WERI-Rb-1 (cell line): ENCODE results near the gene TEDC1.

ENCODE experiments used
- DNase-seq: peaks from one replicate; pipeline ENCODE4 v3.0.0-alpha.2; 2020
- H3K27ac ChIP-seq: fragments of 250-450 bp; sonication (Bioruptor Pico); 2 replicates; pipeline ENCODE4 v1.5.1; 2020; ENCODE audit warnings: mild to moderate bottlenecking, moderate library complexity
- H3K27me3 ChIP-seq: fragments of 250-450 bp; sonication (Bioruptor Pico); 2 replicates; pipeline ENCODE4 v1.5.1; 2021; ENCODE audit warnings: mild to moderate bottlenecking, low read depth, moderate library complexity; ENCODE audit not compliant: insufficient read depth, severe bottlenecking
- H3K36me3 ChIP-seq: fragments of 250-450 bp; sonication (Bioruptor Pico); 2 replicates; pipeline ENCODE4 v1.5.1; 2020; ENCODE audit warnings: mild to moderate bottlenecking, moderate library complexity
- H3K4me3 ChIP-seq: 2 replicates; pipeline ENCODE4 v1.5.1; 2011; ENCODE audit warnings: low read depth, mild to moderate bottlenecking, control low read depth, low read length
- H3K9me3 ChIP-seq: fragments of 250-450 bp; sonication (Bioruptor Pico); 2 replicates; pipeline ENCODE4 v1.5.1; 2021; ENCODE audit warnings: mild to moderate bottlenecking, moderate library complexity; ENCODE audit not compliant: severe bottlenecking
- CTCF ChIP-seq: IDR thresholded peaks from 2 replicates; pipeline ENCODE4 v1.5.1; 2011; ENCODE audit warnings: low read depth, mild to moderate bottlenecking, control low read depth, inconsistent platforms, low read length

The TEDC1 gene

DNA sequence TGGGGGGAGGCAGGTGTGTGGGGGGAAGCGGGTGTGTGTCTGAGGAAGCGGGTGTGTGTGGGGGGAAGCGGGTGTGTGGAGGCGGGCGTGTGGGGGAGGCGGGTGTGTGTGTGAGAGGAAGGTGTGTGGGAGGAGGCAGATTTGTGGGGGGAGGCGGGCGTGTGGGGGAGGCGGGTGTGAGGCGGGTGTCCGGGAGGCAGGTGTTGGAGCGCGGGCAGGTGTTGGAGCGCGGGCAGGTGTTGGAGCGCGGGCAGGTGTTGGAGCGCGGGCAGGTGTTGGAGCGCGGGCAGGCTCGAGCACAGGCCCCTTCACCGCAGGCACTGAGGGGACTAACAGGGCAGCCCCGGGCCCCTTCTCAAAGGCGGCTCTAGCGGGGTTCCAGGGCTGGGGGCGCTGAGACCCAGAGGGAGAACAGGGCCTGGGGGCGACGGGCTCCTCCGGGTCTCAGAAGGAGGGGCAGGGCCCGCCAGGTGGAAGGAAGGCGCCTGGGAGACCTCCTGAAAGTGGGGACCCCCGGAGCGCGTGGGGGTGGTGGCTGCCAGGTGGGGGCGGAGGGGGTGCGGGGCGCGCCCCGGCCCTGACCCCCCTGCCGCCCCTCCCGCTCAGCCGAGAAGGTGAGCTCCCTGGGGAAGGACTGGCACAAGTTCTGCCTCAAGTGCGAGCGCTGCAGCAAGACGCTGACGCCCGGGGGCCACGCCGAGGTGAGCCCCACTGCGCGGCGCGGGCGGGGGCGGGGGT, 13.2 kb upstream of the TEDC1 start:
- TF ChIP-seq CTCF, result no peak
- DNase-seq, result no peak
- Histone ChIP-seq H3K4me3 (no peak overlapping the region), H3K27ac (no peak overlapping the region), H3K9me3 (no peaks in the 10 kb centered on the region), H3K27me3 (no peaks in the 10 kb centered on the region), H3K36me3 (no peaks in the 10 kb centered on the region; the same call in 1 of the 2 replicates)

- no peak for TF ChIP-seq CTCF
- no peaks in the 10 kb centered on the region for H3K9me3 ChIP-seq
- no peaks in the 10 kb centered on the region for H3K27me3 ChIP-seq
- no peak overlapping the region for H3K4me3 ChIP-seq
- H3K36me3 ChIP-seq, result no peaks in the 10 kb centered on the region; the same call in 1 of the 2 replicates
- DNase-seq, result no peak
- H3K27ac ChIP-seq, result no peak overlapping the region
Observed at GRCh38 chr14:105478398-105479251, 12.4 kb upstream of the TEDC1 start.

DNA sequence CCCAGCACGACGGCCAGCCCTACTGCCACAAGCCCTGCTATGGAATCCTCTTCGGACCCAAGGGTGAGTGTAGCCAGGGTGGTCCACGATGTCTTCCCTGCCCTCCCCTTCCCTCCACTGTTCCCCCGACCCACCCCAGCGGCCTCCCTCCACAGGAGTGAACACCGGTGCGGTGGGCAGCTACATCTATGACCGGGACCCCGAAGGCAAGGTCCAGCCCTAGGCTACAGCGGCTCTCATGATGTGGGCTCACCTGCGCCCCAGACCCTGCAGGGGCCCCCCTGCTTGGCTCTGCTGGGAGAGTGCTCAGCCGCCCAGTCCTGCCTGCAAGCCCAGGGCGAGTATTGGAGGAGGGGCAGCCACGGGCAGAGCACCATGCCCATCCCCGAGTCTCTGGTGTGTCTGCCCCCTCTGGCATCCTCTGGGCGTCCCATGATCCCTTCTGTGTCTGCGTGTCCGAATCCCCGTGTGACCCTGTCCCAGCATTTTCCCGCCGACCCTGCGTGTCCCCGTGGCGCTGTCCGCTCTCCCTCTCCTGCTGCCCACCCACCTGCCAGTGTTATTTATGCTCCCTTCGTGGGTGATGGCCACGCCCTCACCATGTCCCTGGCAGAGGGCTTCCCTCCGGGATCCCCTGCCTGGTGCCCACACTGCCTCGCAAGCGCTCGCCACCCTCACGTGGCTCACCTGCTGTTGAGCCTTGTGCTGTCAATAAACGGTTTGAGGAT, 11.5 kb upstream of the TEDC1 start:
- no peak overlapping the region for H3K4me3 ChIP-seq
- TF ChIP-seq CTCF, result no peak
- H3K27me3 ChIP-seq, result no peaks in the 10 kb centered on the region
- DNase-seq, result no peak
- no peaks in the 10 kb centered on the region; the same call in 1 of the 2 replicates for H3K36me3 ChIP-seq
- H3K9me3 ChIP-seq, result no peaks in the 10 kb centered on the region
- no peak overlapping the region for H3K27ac ChIP-seq

GRCh38 chr14:105480199-105480746, 10.8 kb upstream of the TEDC1 start:
- Histone ChIP-seq H3K36me3 (no peaks in the 10 kb centered on the region; the same call in 1 of the 2 replicates), H3K9me3 (no peaks in the 10 kb centered on the region), H3K27ac (no peak overlapping the region), H3K27me3 (no peaks in the 10 kb centered on the region), H3K4me3 (no peak overlapping the region)
- TF ChIP-seq CTCF, result no peak
- DNase-seq, result no peak
